Body of pancreas (tissue), 4 donors: Measurements from ENCODE around the gene DUOXA2.

Experiments used
- CTCF ChIP-seq, 7 experiments: fragments of 450-650 bp in 4 of 7; fragments of 200-600 bp in 3 of 7; sonication (generic) in 3 of 7; IDR thresholded peaks; one replicate each; pipeline ENCODE4 v1.5.1; 2016 to 2019; ENCODE audit warnings: antibody characterized with exemption in 7 of 7
- POLR2A ChIP-seq, 3 donors: fragments of 450-650 bp; IDR thresholded peaks; one replicate each; pipeline ENCODE4 v1.6.1; 2016; ENCODE audit warnings: antibody characterized with exemption in 3 of 3, mild to moderate bottlenecking in 2 of 3

GRCh38 chr15:45122719-45123118, 8.6 kb downstream of the DUOXA2 start:
- TF ChIP-seq POLR2A (IDR thresholded peaks at IDR 0.05) = no peak
- no peak for TF ChIP-seq CTCF (IDR thresholded peaks at IDR 0.05)
